GM10847 (cell line): ENCODE results near the gene FAH.

Experiments
- POLR2A ChIP-seq: IDR thresholded peaks from 2 replicates; pipeline ENCODE4 v1.6.1; 2011; ENCODE audit not compliant: insufficient read length; ENCODE audit errors: extremely low read depth

The FAH gene

GRCh38 chr15:80138961-80139360 lies 13.8 kb upstream of the FAH start:
- no peak for TF ChIP-seq POLR2A

- no peak for TF ChIP-seq POLR2A
These were observed 11.9 kb upstream of the FAH start for GRCh38 chr15:80140909-80141308.

GRCh38 chr15:80141916-80142598 lies 10.7 kb upstream of the FAH start:
- no peak for TF ChIP-seq POLR2A

GRCh38 chr15:80142646-80143045 lies 10.2 kb upstream of the FAH start:
- TF ChIP-seq POLR2A: no peak

- no peak for TF ChIP-seq POLR2A
These were observed 1.7 kb upstream of the FAH start for GRCh38 chr15:80151148-80151547.

GRCh38 chr15:80151576-80151975 lies 1.2 kb upstream of the FAH start:
- no peak for TF ChIP-seq POLR2A

- TF ChIP-seq POLR2A: no peak
These were observed 461 bp upstream of the FAH start for GRCh38 chr15:80152180-80152895.

GRCh38 chr15:80153900-80154299 lies 1.1 kb downstream of the FAH start:
- no peak for TF ChIP-seq POLR2A

GRCh38 chr15:80154336-80154735 lies 1.5 kb downstream of the FAH start:
- TF ChIP-seq POLR2A: no peak

- no peak for TF ChIP-seq POLR2A
These were observed 2.2 kb downstream of the FAH start for GRCh38 chr15:80155001-80155377.

GRCh38 chr15:80156176-80156720 lies 3.4 kb downstream of the FAH start:
- TF ChIP-seq POLR2A: no peak

GRCh38 chr15:80157215-80157614 lies 4.4 kb downstream of the FAH start:
- no peak for TF ChIP-seq POLR2A

GRCh38 chr15:80159301-80159700 lies 6.5 kb downstream of the FAH start:
- TF ChIP-seq POLR2A: no peak

- no peak for TF ChIP-seq POLR2A
These were observed 7.2 kb downstream of the FAH start for GRCh38 chr15:80159811-80160569.

- no peak for TF ChIP-seq POLR2A
These were observed 7.9 kb downstream of the FAH start for GRCh38 chr15:80160570-80161156.

- TF ChIP-seq POLR2A: no peak
These were observed 8.7 kb downstream of the FAH start for GRCh38 chr15:80161468-80162016.

- no peak for TF ChIP-seq POLR2A
These were observed 9.3 kb downstream of the FAH start for GRCh38 chr15:80162059-80162554.
